Measurements from ENCODE around the gene MTA1. TPM values are rescaled to one million over a fixed set of nuclear protein-coding genes. Genes with fewer than 3 reads are reported as not detected.

The MTA1 gene
- total and polyA plus RNA-seq, 4 donors, result 3.7 to 28.1 (median 21.0) TPM

- TF ChIP-seq ZBTB33 (IDR thresholded peaks at IDR 0.05), result no peak
Measured at GRCh38 chr14:105486974-105487448, 67.4 kb downstream of the MTA1 start (continued).

GRCh38 chr14:105487449-105487985, 67.9 kb downstream of the MTA1 start:
- Histone ChIP-seq H3K9me3 (ENCODE audit: control insufficient read depth in 4 of 4, low read length in 3 of 4) (no peaks in the 10 kb centered on the region), H3K4me3 (ENCODE audit: low read depth in 1 of 3, low read length in 3 of 3) (peak overlapping the region in 1 of 3 donors; percentile 25), H3K9ac (ENCODE audit: low read depth in 1 of 2, low read length in 2 of 2) (no peak overlapping the region), H3K27me3 (ENCODE audit: control insufficient read depth in 4 of 4, insufficient read depth in 4 of 4, low read length in 3 of 4) (no peaks in the 10 kb centered on the region), H3K27ac (ENCODE audit: low read depth in 1 of 2, low read length in 2 of 2) (peak overlapping the region in 1 of 2 donors; percentile 67), H3K36me3 (ENCODE audit: control insufficient read depth in 4 of 4, insufficient read depth in 3 of 4, low read depth in 1 of 4, low read length in 3 of 4) (peaks cover 0 to 1% (median 0%) of the 10 kb centered on the region in 4 donors), H3K4me1 (ENCODE audit: control insufficient read depth in 4 of 4, insufficient read depth in 4 of 4, low read length in 3 of 4) (peaks cover 10 to 44% (median 20%) of the 10 kb centered on the region in 4 donors)
- DNase-seq (ENCODE audit: low spot score), result no peak
- WGBS, result 1% methylated on average over 48 of the region's 48 CpGs
- TF ChIP-seq, protein P1, sequence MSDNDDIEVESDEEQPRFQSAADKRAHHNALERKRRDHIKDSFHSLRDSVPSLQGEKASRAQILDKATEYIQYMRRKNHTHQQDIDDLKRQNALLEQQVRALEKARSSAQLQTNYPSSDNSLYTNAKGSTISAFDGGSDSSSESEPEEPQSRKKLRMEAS (IDR thresholded peaks at IDR 0.05), result no peak
- TF ChIP-seq REST (IDR thresholded peaks at IDR 0.05), result no peak
- no peak for TF ChIP-seq JUND (IDR thresholded peaks at IDR 0.05)
- TF ChIP-seq YY1 (IDR thresholded peaks at IDR 0.05), result no peak
- TF ChIP-seq GABPA (IDR thresholded peaks at IDR 0.05 in 1 of 2, conservative IDR thresholded peaks at IDR 0.05 in 1 of 2), result no peak
- TF ChIP-seq RAD21 (IDR thresholded peaks at IDR 0.05), result no peak
- TF ChIP-seq, protein P2, sequence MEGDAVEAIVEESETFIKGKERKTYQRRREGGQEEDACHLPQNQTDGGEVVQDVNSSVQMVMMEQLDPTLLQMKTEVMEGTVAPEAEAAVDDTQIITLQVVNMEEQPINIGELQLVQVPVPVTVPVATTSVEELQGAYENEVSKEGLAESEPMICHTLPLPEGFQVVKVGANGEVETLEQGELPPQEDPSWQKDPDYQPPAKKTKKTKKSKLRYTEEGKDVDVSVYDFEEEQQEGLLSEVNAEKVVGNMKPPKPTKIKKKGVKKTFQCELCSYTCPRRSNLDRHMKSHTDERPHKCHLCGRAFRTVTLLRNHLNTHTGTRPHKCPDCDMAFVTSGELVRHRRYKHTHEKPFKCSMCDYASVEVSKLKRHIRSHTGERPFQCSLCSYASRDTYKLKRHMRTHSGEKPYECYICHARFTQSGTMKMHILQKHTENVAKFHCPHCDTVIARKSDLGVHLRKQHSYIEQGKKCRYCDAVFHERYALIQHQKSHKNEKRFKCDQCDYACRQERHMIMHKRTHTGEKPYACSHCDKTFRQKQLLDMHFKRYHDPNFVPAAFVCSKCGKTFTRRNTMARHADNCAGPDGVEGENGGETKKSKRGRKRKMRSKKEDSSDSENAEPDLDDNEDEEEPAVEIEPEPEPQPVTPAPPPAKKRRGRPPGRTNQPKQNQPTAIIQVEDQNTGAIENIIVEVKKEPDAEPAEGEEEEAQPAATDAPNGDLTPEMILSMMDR (IDR thresholded peaks at IDR 0.05; ENCODE audit: low read depth, low read length, missing input control), result no peak
- TF ChIP-seq ZBTB33 (IDR thresholded peaks at IDR 0.05), result no peak
- TF ChIP-seq, protein P3, sequence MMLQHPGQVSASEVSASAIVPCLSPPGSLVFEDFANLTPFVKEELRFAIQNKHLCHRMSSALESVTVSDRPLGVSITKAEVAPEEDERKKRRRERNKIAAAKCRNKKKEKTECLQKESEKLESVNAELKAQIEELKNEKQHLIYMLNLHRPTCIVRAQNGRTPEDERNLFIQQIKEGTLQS (IDR thresholded peaks at IDR 0.05), result no peak
- TF ChIP-seq HNF4G (IDR thresholded peaks at IDR 0.05), result no peak
- TF ChIP-seq EGR1 (IDR thresholded peaks at IDR 0.05; ENCODE audit: low read depth in 2 of 2), result no peak
- TF ChIP-seq RXRA (IDR thresholded peaks at IDR 0.05), result no peak
- TF ChIP-seq FOXA2 (IDR thresholded peaks at IDR 0.05), result no peak
- no peak for TF ChIP-seq TAF1 (conservative IDR thresholded peaks at IDR 0.05)
- TF ChIP-seq FOXA1 (IDR thresholded peaks at IDR 0.05), result no peak
- no peak for TF ChIP-seq SP1 (IDR thresholded peaks at IDR 0.05)
- TF ChIP-seq NR2F2 (IDR thresholded peaks at IDR 0.05), result no peak
